Peyer's patch (tissue), 4 donors: ENCODE results near the gene ZNF197. TPM values are rescaled to one million over a fixed set of nuclear protein-coding genes. Genes with fewer than 3 reads are reported as not detected.

ENCODE experiments used
- DNase-seq, 3 donors: peaks; one replicate each; pipeline ENCODE4 v3.0.0-alpha.2; 2017 to 2019
- H3K27ac ChIP-seq, 4 donors: fragments of 200-600 bp; sonication (generic); one replicate each; pipeline ENCODE4 v1.5.1; 2016 to 2019
- H3K27me3 ChIP-seq, 2 donors: fragments of 200-600 bp; sonication (generic); one replicate each; pipeline ENCODE4 v1.5.1; 2019
- H3K36me3 ChIP-seq, 3 donors: fragments of 200-600 bp; sonication (generic); one replicate each; pipeline ENCODE4 v1.5.1; 2016 to 2019
- H3K4me1 ChIP-seq, 4 donors: fragments of 200-600 bp; sonication (generic); one replicate each; pipeline ENCODE4 v1.5.1; 2016 to 2019
- H3K4me3 ChIP-seq, 4 donors: fragments of 200-600 bp; sonication (generic); 1 replicate in 3 of 4; 2 replicates in 1 of 4; pipeline ENCODE4 v1.5.1; 2016 to 2019; ENCODE audit warnings: mild to moderate bottlenecking in 1 of 4
- H3K9me3 ChIP-seq, 4 donors: fragments of 200-600 bp; sonication (generic); one replicate each; pipeline ENCODE4 v1.5.1; 2016 to 2019; ENCODE audit warnings: mild to moderate bottlenecking in 1 of 4
- POLR2A ChIP-seq, 2 donors: fragments of 450-650 bp; IDR thresholded peaks; one replicate each; pipeline ENCODE4 v1.5.1; 2017; ENCODE audit warnings: antibody characterized with exemption in 2 of 2, mild to moderate bottlenecking in 2 of 2, moderate library complexity in 2 of 2
- total RNA-seq, 4 donors: library from RNA; depleted of rRNA; stranded (reverse); fragments of >200 nt; gene quantifications; one replicate each; pipeline ENCODE4 v1.1.0, GENCODE V29; 2016
- TF ChIP-seq, protein P1 (sequence below), 6 experiments: fragments of 450-650 bp in 4 of 6; fragments of 200-600 bp in 2 of 6; sonication (generic) in 1 of 6; IDR thresholded peaks; one replicate each; pipeline ENCODE4 v1.5.1; 2017 to 2019; ENCODE audit warnings: antibody characterized with exemption in 6 of 6, mild to moderate bottlenecking in 3 of 6, moderate library complexity in 1 of 6

ZNF197 gene
- total RNA-seq, 4 donors from 2014 or later: 10.5 to 19.1 (median 14.7) TPM

DNA sequence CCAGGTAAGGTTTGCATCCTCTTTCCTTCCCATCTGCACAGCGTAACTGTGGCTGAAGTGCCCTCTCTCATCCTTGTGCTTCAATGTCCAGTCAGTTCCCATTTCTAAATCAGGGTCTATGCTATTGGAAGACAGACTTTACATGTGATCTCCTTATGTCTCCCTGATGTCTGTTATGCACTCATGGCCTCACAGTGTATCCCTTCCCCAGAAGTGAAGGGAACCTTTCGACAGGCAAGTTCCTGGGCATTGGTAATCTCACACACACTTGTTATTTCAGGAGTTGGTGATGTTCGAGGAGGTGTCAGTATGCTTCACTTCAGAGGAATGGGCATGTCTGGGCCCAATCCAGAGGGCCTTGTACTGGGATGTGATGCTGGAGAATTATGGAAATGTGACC is 7.4 kb downstream of the ZNF197 start:
- DNase-seq: no peak
- Histone ChIP-seq H3K36me3 (peaks cover 0 to 75% (median 0%) of the 10 kb centered on the region in 3 donors), H3K9me3 (no peaks in the 10 kb centered on the region), H3K4me3 (no peak overlapping the region), H3K27ac (no peak overlapping the region), H3K27me3 (no peaks in the 10 kb centered on the region), H3K4me1 (no peaks in the 10 kb centered on the region)
- TF ChIP-seq, protein P1, sequence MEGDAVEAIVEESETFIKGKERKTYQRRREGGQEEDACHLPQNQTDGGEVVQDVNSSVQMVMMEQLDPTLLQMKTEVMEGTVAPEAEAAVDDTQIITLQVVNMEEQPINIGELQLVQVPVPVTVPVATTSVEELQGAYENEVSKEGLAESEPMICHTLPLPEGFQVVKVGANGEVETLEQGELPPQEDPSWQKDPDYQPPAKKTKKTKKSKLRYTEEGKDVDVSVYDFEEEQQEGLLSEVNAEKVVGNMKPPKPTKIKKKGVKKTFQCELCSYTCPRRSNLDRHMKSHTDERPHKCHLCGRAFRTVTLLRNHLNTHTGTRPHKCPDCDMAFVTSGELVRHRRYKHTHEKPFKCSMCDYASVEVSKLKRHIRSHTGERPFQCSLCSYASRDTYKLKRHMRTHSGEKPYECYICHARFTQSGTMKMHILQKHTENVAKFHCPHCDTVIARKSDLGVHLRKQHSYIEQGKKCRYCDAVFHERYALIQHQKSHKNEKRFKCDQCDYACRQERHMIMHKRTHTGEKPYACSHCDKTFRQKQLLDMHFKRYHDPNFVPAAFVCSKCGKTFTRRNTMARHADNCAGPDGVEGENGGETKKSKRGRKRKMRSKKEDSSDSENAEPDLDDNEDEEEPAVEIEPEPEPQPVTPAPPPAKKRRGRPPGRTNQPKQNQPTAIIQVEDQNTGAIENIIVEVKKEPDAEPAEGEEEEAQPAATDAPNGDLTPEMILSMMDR (IDR thresholded peaks at IDR 0.05): no peak
- TF ChIP-seq POLR2A (IDR thresholded peaks at IDR 0.05): no peak

DNA sequence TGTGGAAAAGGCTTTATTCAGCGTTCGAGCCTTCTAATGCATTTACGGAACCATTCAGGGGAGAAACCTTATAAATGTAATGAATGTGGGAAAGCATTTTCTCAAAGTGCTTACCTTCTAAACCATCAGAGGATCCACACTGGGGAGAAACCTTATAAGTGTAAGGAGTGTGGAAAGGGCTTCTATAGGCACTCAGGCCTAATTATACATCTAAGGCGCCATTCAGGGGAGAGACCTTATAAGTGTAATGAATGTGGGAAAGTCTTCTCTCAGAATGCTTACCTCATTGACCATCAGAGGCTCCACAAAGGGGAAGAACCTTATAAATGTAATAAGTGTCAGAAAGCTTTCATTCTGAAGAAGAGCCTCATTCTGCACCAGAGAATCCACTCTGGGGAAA is 17.5 kb downstream of the ZNF197 start:
- no peak overlapping the region for H3K4me3 ChIP-seq
- TF ChIP-seq, protein P1 (IDR thresholded peaks at IDR 0.05): no peak
- TF ChIP-seq POLR2A (IDR thresholded peaks at IDR 0.05): no peak
- peaks cover 0 to 61% (median 8%) of the 10 kb centered on the region in 3 donors for H3K36me3 ChIP-seq
- H3K27ac ChIP-seq: no peak overlapping the region
- peaks cover 0 to 31% (median 4%) of the 10 kb centered on the region in 4 donors for H3K9me3 ChIP-seq
- DNase-seq: no peak
- H3K27me3 ChIP-seq: no peaks in the 10 kb centered on the region
- no peaks in the 10 kb centered on the region for H3K4me1 ChIP-seq

DNA sequence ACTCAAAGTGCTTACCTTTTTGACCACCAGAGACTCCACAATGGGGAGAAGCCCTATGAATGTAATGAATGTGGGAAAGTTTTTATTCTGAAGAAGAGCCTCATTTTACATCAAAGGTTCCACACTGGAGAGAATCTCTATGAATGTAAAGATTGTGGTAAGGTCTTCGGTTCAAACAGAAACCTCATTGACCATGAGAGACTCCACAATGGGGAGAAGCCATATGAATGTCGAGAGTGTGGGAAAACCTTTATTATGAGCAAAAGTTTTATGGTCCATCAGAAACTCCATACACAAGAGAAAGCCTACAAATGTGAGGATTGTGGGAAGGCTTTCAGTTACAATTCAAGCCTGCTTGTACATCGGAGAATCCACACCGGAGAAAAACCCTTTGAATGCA is 18.2 kb downstream of the ZNF197 start:
- no peak for TF ChIP-seq POLR2A (IDR thresholded peaks at IDR 0.05)
- TF ChIP-seq, protein P1 (IDR thresholded peaks at IDR 0.05): no peak
- H3K27ac ChIP-seq: no peak overlapping the region
- H3K36me3 ChIP-seq: peaks cover 0 to 54% (median 8%) of the 10 kb centered on the region in 3 donors
- no peaks in the 10 kb centered on the region for H3K4me1 ChIP-seq
- H3K4me3 ChIP-seq: no peak overlapping the region
- H3K9me3 ChIP-seq: peaks cover 0 to 31% (median 4%) of the 10 kb centered on the region in 4 donors
- no peak for DNase-seq
- H3K27me3 ChIP-seq: no peaks in the 10 kb centered on the region

DNA sequence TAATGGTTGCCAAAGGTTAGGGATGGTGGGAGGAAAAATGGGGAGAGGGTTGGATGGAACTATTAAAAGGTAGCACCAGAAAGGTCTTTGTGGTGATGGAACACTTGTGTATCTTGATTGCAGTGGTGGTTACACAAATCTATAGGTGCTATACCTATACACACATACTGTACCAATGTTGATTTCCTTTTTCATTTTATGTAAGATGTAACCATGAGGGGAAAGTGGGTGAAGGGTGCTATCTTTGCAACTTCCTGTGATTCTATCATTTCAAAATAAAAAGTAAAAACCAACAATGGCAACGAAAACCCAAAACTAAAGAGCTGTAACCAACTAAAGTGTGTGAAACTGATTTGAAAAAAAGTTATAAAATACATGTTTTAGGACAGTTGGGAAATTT is 22.9 kb downstream of the ZNF197 start:
- H3K27me3 ChIP-seq: no peaks in the 10 kb centered on the region
- no peak overlapping the region for H3K27ac ChIP-seq
- no peak for DNase-seq
- H3K9me3 ChIP-seq: peaks cover 0 to 15% (median under 1%) of the 10 kb centered on the region in 4 donors
- no peak overlapping the region for H3K4me3 ChIP-seq
- H3K36me3 ChIP-seq: peaks cover 0 to 27% (median 0%) of the 10 kb centered on the region in 3 donors
- H3K4me1 ChIP-seq: peaks cover 0 to 8% (median 0%) of the 10 kb centered on the region in 4 donors
- TF ChIP-seq POLR2A (IDR thresholded peaks at IDR 0.05): no peak
- TF ChIP-seq, protein P1 (IDR thresholded peaks at IDR 0.05): no peak

DNA sequence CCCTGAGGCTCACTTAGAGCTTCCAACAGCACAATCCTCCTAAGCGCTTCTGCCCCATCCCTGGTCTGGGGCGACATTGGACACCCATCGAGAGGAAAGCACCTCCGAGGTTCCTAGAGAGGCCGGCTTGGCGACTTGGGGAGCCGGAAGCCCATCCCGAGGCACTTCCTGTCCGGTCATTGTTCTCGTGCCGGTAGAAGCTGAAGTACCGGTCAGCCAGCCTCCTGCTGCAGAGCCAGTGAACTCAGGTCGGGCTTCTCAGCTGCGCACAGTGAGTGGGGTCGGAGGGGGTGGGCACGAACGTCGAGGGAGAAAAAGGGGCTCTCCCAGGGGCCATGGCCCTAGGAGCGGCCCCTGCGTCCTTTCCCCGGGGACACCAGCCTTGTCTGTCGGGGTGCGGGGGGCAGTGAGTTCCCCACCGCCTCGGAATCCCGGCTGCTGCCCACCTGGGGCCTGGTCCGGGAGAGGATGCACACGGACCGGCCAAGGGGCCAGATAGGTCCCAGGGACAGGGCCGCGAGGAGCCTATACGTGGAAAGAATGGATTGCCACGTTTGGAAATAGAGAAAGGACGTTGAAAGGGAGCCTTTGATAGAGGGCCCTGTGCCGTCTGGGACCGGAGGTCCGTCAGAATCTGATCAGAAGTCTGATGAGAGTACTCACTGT is 23.9 kb downstream of the ZNF197 start, which contains the start of gene ZNF35:
TSS of gene ZNF35 (plus strand) at position 169 of the 666 bp plus-strand sequence. CDS start 2,336 bp downstream, outside the sequence.
- H3K27ac ChIP-seq: peak within 1 kb of the TSS; percentile 47 to 63 (median 52)
- peaks cover 0 to 7% (median 0%) of the 10 kb centered on the region in 4 donors for H3K9me3 ChIP-seq
- H3K4me1 ChIP-seq: peaks cover 0 to 8% (median 0%) of the 10 kb centered on the region in 4 donors
- H3K4me3 ChIP-seq: peak within 1 kb of the TSS; percentile 83 to 90 (median 86)
- DNase-seq: peak; percentile 65 to 87 (median 77)
- H3K36me3 ChIP-seq: peaks cover 0 to 30% (median 0%) of the 10 kb centered on the region in 3 donors
- TF ChIP-seq, protein P1 (IDR thresholded peaks at IDR 0.05): no peak
- TF ChIP-seq POLR2A (IDR thresholded peaks at IDR 0.05): no peak
- no peaks in the 10 kb centered on the region for H3K27me3 ChIP-seq
